GM18526 (cell line): ENCODE results near the gene UROC1.

ENCODE experiments used
- POLR2A ChIP-seq: IDR thresholded peaks from 3 replicates; pipeline ENCODE4 v1.6.1; 2011; ENCODE audit not compliant: insufficient read length; ENCODE audit errors: extremely low read depth

The UROC1 gene

DNA sequence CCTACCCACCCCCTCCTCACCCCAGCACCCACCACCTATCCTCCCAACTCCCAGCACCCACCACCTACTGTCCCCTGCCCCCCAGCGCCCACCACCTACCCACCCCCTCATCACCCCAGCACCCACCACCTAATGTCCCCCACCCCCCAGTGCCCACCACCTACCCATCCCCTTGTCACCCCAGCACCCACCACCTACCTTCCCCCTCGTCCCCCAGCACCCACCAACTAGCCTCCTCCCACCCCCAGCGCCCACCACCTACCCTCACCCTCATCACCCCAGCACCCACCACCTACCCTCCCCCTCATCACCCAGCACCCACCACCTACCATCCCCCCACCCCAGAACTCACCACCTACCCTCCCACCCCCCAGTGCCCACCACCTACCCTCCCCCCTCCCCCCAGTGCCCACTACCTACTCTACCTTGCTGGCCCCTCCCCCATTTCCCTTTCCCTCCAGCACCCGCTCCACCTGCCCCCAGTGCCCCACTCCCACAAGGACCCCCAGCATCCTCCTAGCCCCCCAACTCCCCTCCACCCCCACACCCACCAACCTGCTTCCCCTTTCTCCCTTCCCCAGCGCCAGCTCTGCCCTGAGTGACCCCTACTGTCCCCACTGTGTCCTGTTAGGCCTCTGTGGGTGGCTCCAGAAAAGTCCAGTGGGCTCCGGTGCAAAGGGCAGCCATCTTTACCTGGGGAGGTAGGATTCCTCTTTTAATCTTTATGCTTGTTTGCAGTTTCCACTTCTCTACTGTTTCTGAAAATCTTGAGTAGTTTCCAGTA, 1.2 kb downstream of the UROC1 start:
- no peak for TF ChIP-seq POLR2A

DNA sequence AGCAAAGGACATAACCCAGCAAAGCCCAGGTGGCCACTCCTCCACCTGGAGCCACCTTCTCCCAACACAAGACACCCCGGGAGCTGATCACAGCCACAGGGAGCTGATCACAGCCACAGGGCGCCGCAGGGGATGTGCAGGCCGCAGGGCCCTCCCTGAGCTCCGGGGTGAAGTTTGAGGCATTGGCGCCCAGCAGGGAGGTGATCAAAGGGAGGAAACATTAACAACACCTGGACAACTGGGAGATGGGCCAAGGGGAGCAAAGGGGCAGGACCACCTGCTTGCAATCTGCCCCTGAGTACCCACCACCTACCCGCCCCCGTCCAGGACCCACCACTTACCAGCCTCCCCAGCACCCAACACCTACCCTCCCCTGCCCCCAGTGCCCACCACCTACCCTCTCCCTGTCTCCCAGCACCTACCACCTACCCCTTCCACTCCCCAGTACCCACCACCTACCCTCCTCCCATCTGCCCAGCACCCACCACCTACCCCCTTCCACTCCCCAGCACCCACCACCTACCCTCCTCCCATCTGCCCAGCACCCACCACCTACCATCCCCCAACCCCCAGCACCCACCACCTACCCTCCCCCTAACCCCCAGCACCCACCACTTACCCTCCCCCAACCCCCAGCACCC, 2.4 kb downstream of the UROC1 start:
- no peak for TF ChIP-seq POLR2A

DNA sequence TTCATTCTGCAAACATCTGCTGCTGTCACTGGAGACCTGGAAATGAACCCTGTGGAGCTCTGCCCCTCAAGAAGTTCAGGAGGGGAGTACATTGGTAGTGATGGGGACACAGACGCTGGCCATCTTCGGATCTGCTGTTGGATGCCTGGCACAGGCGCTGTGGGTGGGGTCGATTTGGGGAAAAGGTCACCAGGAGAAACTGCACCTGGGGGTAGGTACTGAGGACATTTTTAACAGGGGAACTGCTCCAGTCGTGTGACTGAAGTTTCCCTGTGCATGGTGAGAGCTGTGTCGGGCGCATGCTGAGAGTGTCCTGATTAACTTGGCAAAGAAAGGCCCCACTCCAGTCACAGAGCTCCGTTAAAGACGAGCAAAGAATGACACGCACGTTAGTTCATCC, 3.4 kb downstream of the UROC1 start:
- TF ChIP-seq POLR2A = no peak

GRCh38 chr3:126512916-126513650, 4.5 kb downstream of the UROC1 start:
- no peak for TF ChIP-seq POLR2A

GRCh38 chr3:126512026-126512425, 5.5 kb downstream of the UROC1 start:
- no peak for TF ChIP-seq POLR2A

- no peak for TF ChIP-seq POLR2A
Observed at GRCh38 chr3:126511291-126511690, 6.3 kb downstream of the UROC1 start.

DNA sequence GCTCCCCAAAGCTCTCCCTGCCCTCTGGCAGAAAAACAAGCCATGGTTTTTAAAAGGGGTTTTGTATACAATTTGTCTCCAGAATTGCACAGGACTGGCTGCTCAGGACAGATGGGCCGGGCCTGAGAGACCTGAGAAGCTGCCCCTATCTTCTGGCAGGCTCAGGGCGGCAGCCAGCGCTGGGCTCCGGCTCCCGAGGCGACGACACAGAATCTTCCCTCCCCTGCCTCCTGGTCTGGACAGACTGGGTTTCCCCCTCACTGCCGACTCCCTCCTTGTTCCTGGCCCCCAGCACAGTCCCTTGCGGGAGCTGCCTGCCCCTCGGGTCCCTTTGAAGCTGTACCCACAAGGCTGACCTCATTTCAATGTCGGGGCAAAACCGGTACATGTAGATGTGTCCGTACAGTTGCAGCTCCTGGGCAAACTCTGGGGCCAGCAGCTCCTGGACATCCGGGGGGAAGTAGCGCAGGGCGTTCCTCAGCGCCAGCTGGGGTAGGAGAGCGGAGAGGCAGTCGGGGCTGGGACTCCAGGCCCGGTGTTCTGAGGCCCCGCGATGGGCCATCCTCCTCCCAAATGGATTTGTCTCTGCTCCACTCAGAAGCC, 7.2 kb downstream of the UROC1 start:
- TF ChIP-seq POLR2A = no peak

- no peak for TF ChIP-seq POLR2A
Observed at GRCh38 chr3:126509597-126510307, 7.8 kb downstream of the UROC1 start.

DNA sequence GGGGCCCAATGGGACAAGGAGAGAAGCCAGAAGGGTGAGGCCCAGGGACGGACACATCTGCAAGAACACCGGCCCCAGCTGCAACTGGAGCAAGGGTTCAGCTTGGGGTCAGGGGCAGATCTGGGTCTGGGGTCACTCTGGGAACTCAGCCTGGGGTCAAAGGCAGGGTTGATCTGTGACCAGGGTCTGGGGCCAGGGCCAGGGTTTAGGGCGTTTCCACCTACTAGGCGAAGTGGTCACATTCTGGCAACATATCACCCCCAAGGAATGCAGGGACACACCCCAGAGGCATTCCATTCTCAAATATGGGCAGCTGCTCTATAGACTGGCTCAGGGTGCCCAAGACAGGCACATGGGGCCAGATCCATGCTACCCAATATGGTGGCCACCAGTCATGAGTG, 9.0 kb downstream of the UROC1 start:
- TF ChIP-seq POLR2A = no peak

- no peak for TF ChIP-seq POLR2A
Observed at GRCh38 chr3:126507886-126508285, 9.7 kb downstream of the UROC1 start.

- no peak for TF ChIP-seq POLR2A
Observed at GRCh38 chr3:126503701-126504100, 13.9 kb downstream of the UROC1 start.

- no peak for TF ChIP-seq POLR2A
Observed at GRCh38 chr3:126502656-126503055, 14.9 kb downstream of the UROC1 start.

DNA sequence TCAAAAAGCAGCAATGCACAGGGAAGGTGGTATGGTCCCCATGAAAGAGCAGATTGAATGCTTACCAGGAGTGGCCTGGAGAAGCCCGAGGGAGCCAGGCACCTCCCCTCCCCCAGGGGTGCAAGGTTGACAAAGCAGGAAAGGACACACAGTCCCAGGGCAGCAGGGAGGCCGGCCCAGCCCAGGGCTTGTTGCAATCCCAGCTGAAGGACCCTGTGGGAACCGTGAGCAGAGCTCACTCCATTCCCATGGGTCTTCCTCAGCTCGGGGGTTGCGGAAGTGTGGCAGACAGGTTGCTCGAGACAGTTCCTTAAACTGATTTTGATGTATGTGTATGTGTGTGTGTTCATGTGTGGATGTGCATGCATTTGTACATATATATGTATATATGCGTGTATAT, 15.8 kb downstream of the UROC1 start:
- TF ChIP-seq POLR2A = no peak

DNA sequence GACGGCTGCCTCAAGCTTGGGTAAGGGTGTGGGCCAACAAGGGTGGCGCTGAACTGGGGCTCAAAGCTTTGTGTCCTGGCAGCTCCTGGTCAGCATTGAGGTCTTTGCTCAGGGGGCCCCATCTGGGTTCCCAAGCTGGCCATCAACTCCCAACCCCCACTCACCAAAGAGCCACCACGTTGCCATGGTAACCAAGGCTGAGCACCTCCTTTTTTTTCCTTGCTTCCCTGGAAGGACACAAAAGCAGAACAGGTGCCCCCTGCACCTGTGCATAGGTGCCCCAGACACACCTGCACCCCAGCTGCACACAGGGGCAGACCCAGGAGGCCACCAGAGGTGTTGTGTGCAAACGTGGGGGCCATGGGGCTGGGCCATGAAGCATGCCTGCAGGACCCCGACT, 16.5 kb downstream of the UROC1 start:
- TF ChIP-seq POLR2A = no peak

- TF ChIP-seq POLR2A = no peak
Observed at GRCh38 chr3:126500016-126500415, 17.6 kb downstream of the UROC1 start.
